B cell (primary cell): Measurements from ENCODE around the gene ANKS1B. TPM values are rescaled to one million over a fixed set of nuclear protein-coding genes. Genes with fewer than 3 reads are reported as not detected.

Experiments used
- ATAC-seq: fragments of 200-7000 bp; cut with Tn5 transposase; one replicate; pipeline ENCODE4 v1.10.0; 2021; ENCODE audit warnings: low read depth, mild to moderate bottlenecking, moderate number of reproducible peaks, moderate library complexity
- CTCF ChIA-PET: fragments of 350-600 bp; sonication (Branson Sonifier 250); formaldehyde crosslinking; loops from one replicate; lab custom pipeline; 2021; ENCODE audit warnings: antibody characterized with exemption, inconsistent platforms; lab: Charles Lee
- POLR2A ChIA-PET: fragments of 350-600 bp; sonication (Branson Sonifier 250); formaldehyde crosslinking; loops from one replicate; lab custom pipeline; 2021; ENCODE audit warnings: antibody characterized with exemption; lab: Charles Lee
- DNase-seq: peaks from one replicate; pipeline ENCODE4 v3.0.0; 2013
- H2AFZ ChIP-seq: 2 replicates; pipeline ENCODE4 v1.6.1; 2012; ENCODE audit warnings: mild to moderate bottlenecking, low read depth, low read length; ENCODE audit not compliant: insufficient read depth, poor library complexity, severe bottlenecking
- H3K27ac ChIP-seq, 2 donors: 1 replicate in 1 of 2; 2 replicates in 1 of 2; pipeline ENCODE4 v1.5.1; 2012 to 2013; ENCODE audit warnings: low read length in 2 of 2, mild to moderate bottlenecking in 2 of 2, moderate library complexity in 1 of 2
- H3K27me3 ChIP-seq, 4 experiments: fragments of 200-600 bp in 1 of 4; sonication (generic) in 1 of 4; replicated peaks in 1 of 4; 1 replicate in 2 of 4; 2 replicates in 2 of 4; pipeline versions ENCODE4 v1.6.1 to v1.7.0; 2013 to 2016; ENCODE audit warnings: low read length in 3 of 4, mild to moderate bottlenecking in 2 of 4, mixed read lengths in 1 of 4, moderate library complexity in 1 of 4; ENCODE audit not compliant: insufficient read depth in 4 of 4, control insufficient read depth in 3 of 4; ENCODE audit errors: control extremely low read depth in 1 of 4
- H3K36me3 ChIP-seq, 2 experiments: replicated peaks in 1 of 2; 1 replicate in 1 of 2; 2 replicates in 1 of 2; pipeline versions ENCODE4 v1.6.1 to v1.7.1; 2013; ENCODE audit warnings: low read length in 1 of 2; ENCODE audit not compliant: insufficient read depth in 2 of 2, control insufficient read depth in 1 of 2; ENCODE audit errors: control extremely low read depth in 1 of 2, extremely low read depth in 1 of 2
- H3K4me1 ChIP-seq, 2 donors: fragments of 200-600 bp in 1 of 2; sonication (generic) in 1 of 2; 1 replicate in 1 of 2; 2 replicates in 1 of 2; pipeline versions ENCODE4 v1.5.1 to v1.6.1; 2013 to 2017; ENCODE audit warnings: low read length in 2 of 2; ENCODE audit not compliant: control insufficient read depth in 2 of 2, insufficient read depth in 2 of 2
- H3K4me2 ChIP-seq: replicated peaks from 2 replicates; pipeline ENCODE3; 2012; ENCODE audit warnings: mild to moderate bottlenecking, low read depth, low read length; ENCODE audit not compliant: poor library complexity, severe bottlenecking
- H3K4me3 ChIP-seq, 5 experiments: fragments of 200-600 bp in 1 of 5; sonication (generic) in 1 of 5; 1 replicate in 3 of 5; 2 replicates in 2 of 5; pipeline versions ENCODE4 v1.5.1 to v1.7.0; 2011 to 2016; ENCODE audit warnings: low read length in 4 of 5, mild to moderate bottlenecking in 4 of 5, low read depth in 2 of 5, control low read depth in 1 of 5, moderate library complexity in 1 of 5; ENCODE audit not compliant: insufficient read depth in 1 of 5; ENCODE audit errors: control extremely low read depth in 1 of 5, extremely low read depth in 1 of 5
- H3K79me2 ChIP-seq: fragments of 200-600 bp; sonication (generic); one replicate; pipeline ENCODE4 v1.6.0; 2016; ENCODE audit warnings: low read length; ENCODE audit not compliant: control insufficient read depth, insufficient read depth
- H3K9ac ChIP-seq: fragments of 200-600 bp; sonication (generic); 2 replicates; pipeline ENCODE4 v1.6.1; 2017; ENCODE audit warnings: mild to moderate bottlenecking, low read length, moderate library complexity
- H3K9me3 ChIP-seq, 3 donors: one replicate each; pipeline versions ENCODE4 v1.6.1 to v1.7.1; 2013; ENCODE audit warnings: low read length in 2 of 3; ENCODE audit not compliant: control insufficient read depth in 2 of 3, insufficient read depth in 1 of 3; ENCODE audit errors: control extremely low read depth in 1 of 3
- H4K20me1 ChIP-seq: 2 replicates; pipeline ENCODE4 v1.6.0; 2012; ENCODE audit warnings: mild to moderate bottlenecking, low read length; ENCODE audit not compliant: insufficient read depth, control insufficient read depth, poor library complexity, severe bottlenecking
- H3K27ac Mint-ChIP-seq: one replicate; pipeline ENCODE4 v1.8.0; 2021; ENCODE audit warnings: mixed read lengths
- H3K27me3 Mint-ChIP-seq: one replicate; pipeline ENCODE4 v1.8.0; 2021; ENCODE audit warnings: mixed read lengths
- H3K4me1 Mint-ChIP-seq: one replicate; pipeline ENCODE4 v1.8.0; 2021; ENCODE audit warnings: mixed read lengths
- H3K4me3 Mint-ChIP-seq: one replicate; pipeline ENCODE4 v1.8.0; 2021; ENCODE audit warnings: mixed read lengths
- H3K9me3 Mint-ChIP-seq: one replicate; pipeline ENCODE4 v1.8.0; 2022; ENCODE audit warnings: mixed read lengths; ENCODE audit not compliant: insufficient read depth
- EZH2 ChIP-seq: IDR thresholded peaks from 2 replicates; pipeline ENCODE4 v1.6.1; 2012; ENCODE audit warnings: borderline replicate concordance, low read depth, mild to moderate bottlenecking, moderate library complexity, low read length; ENCODE audit not compliant: insufficient read depth, poor library complexity, severe bottlenecking
- WGBS: methylation state at CpG from one replicate; pipeline ENCODE4 v1.1.5; 2013; ENCODE audit warnings: missing lambda C conversion rate; ENCODE audit not compliant: insufficient coverage; 5-methylcytosine and 5-hydroxymethylcytosine counted together
- intact Hi-C: fragments of 100-400 bp; cut with micrococcal nuclease; formaldehyde crosslinking; loops from one replicate; pipeline ENCODE4 v1.10.0; 2022
- polyA plus RNA-seq: library from polyadenylated mRNA; depleted of rRNA; stranded (reverse); fragments of >200 nt; gene quantifications from 2 replicates; pipeline ENCODE4 v1.2.3, GENCODE V29; 2012
- total RNA-seq, 2 donors: library from RNA; stranded (reverse); fragments of 120-200 nt in 1 of 2; gene quantifications; 1 replicate in 1 of 2; 2 replicates in 1 of 2; pipeline versions ENCODE4 v1.2.3 to v1.2.4, GENCODE V29; 2013 to 2022
- TF ChIP-seq, protein P1 (sequence below): fragments of 200-600 bp; IDR thresholded peaks from one replicate; pipeline ENCODE4 v1.8.0; 2022; ENCODE audit warnings: antibody characterized with exemption, mild to moderate bottlenecking

The ANKS1B gene
- total and polyA plus RNA-seq, 2 donors (not counting 1 experiment from before 2014, with no cell fraction given) = not detected

DNA sequence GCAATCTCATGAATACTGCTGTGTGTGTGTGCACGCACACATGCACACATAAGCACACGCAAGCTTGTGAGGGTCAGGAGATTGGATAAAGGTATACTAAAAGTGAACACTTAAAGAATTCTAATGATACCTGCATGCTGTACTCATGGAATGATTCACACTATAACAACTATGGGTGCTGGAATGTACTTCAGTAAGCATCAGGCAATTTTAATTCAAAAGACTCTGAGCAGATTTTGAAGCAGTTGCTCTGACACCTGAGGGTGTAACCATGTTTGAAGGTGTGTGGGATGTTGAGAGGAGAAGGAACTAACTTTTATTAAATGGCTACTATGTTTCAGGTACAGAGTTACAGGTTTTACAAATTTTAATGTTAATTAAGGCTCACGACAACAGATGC is 275.6 kb downstream of the ANKS1B start:
- Histone ChIP-seq H3K27me3 (no peaks in the 10 kb centered on the region), H3K4me2 (no peak overlapping the region), H3K9me3 (no peaks in the 10 kb centered on the region), H3K4me1 (no peaks in the 10 kb centered on the region), H3K4me3 (no peak overlapping the region), H2AFZ (no peak overlapping the region), H4K20me1 (no peaks in the 10 kb centered on the region), H3K9ac (no peak overlapping the region), H3K27ac (no peak overlapping the region), H3K79me2 (no peaks in the 10 kb centered on the region), H3K36me3 (no peaks in the 10 kb centered on the region)
- ATAC-seq (no peak), DNase-seq (no peak)
- intact Hi-C loops = no loop called here
- H3K27me3 Mint-ChIP-seq = no peaks in the 10 kb centered on the region
- no CpG with 5 or more reads among the region's 3 CpGs for WGBS
- ChIA-PET POLR2A (no interaction called here), CTCF (no interaction called here)
- H3K27ac Mint-ChIP-seq = no peak overlapping the region
- H3K4me1 Mint-ChIP-seq = no peaks in the 10 kb centered on the region
- TF ChIP-seq, protein P1, sequence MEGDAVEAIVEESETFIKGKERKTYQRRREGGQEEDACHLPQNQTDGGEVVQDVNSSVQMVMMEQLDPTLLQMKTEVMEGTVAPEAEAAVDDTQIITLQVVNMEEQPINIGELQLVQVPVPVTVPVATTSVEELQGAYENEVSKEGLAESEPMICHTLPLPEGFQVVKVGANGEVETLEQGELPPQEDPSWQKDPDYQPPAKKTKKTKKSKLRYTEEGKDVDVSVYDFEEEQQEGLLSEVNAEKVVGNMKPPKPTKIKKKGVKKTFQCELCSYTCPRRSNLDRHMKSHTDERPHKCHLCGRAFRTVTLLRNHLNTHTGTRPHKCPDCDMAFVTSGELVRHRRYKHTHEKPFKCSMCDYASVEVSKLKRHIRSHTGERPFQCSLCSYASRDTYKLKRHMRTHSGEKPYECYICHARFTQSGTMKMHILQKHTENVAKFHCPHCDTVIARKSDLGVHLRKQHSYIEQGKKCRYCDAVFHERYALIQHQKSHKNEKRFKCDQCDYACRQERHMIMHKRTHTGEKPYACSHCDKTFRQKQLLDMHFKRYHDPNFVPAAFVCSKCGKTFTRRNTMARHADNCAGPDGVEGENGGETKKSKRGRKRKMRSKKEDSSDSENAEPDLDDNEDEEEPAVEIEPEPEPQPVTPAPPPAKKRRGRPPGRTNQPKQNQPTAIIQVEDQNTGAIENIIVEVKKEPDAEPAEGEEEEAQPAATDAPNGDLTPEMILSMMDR = no peak
- TF ChIP-seq EZH2 = no peak
- no peaks in the 10 kb centered on the region for H3K9me3 Mint-ChIP-seq
- no peak overlapping the region for H3K4me3 Mint-ChIP-seq

DNA sequence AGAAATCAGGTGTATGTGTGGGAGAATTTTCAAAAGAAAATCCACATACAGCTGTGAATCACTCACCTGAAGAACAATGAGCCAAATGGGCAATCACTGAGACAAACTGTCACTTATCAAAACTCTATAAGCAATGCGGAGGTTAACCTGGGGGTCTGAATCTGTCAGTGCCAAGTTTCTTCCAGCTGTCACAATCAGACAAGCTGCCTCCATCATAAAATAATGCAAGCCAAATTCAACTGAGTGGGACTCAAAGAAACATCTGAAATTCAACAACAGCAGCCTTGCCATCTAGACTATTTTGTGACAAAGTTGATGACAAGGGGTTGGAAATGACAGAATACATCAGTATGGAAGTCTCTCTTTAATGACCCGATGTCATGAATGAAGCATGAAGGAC is 276.9 kb downstream of the ANKS1B start:
- Mint-ChIP-seq H3K9me3 (no peaks in the 10 kb centered on the region), H3K4me3 (no peak overlapping the region), H3K27ac (no peak overlapping the region), H3K27me3 (no peaks in the 10 kb centered on the region), H3K4me1 (no peaks in the 10 kb centered on the region)
- Histone ChIP-seq H3K36me3 (no peaks in the 10 kb centered on the region), H3K4me1 (no peaks in the 10 kb centered on the region), H3K27ac (no peak overlapping the region), H3K9ac (no peak overlapping the region), H3K79me2 (no peaks in the 10 kb centered on the region), H4K20me1 (no peaks in the 10 kb centered on the region), H3K9me3 (no peaks in the 10 kb centered on the region), H3K4me2 (no peak overlapping the region), H3K4me3 (no peak overlapping the region), H3K27me3 (no peaks in the 10 kb centered on the region), H2AFZ (no peak overlapping the region)
- no peak for TF ChIP-seq EZH2
- TF ChIP-seq, protein P1 = no peak
- CTCF ChIA-PET = no interaction called here
- no peak for DNase-seq
- ATAC-seq = no peak
- POLR2A ChIA-PET = no interaction called here
- intact Hi-C loops = no loop called here
- WGBS = 100% methylated on average over 1 of the region's 2 CpGs
